HUES64 (cell line): ENCODE results near the gene MICAL2.

Experiments
- H3K27ac ChIP-seq: 2 replicates; pipeline ENCODE4 v1.7.0; 2013; ENCODE audit warnings: low read depth, low read length, inconsistent platforms
- H3K27me3 ChIP-seq: 2 replicates; pipeline ENCODE4 v1.6.1; 2013; ENCODE audit warnings: mild to moderate bottlenecking, low read length; ENCODE audit not compliant: insufficient read depth
- H3K36me3 ChIP-seq: 2 replicates; pipeline ENCODE4 v1.6.1; 2013; ENCODE audit warnings: mild to moderate bottlenecking, low read length; ENCODE audit not compliant: insufficient read depth
- H3K4me1 ChIP-seq: 2 replicates; pipeline ENCODE4 v1.6.1; 2013; ENCODE audit warnings: mild to moderate bottlenecking, low read length, moderate library complexity; ENCODE audit not compliant: insufficient read depth
- H3K4me3 ChIP-seq: 2 replicates; pipeline ENCODE4 v1.5.1; 2013; ENCODE audit warnings: mild to moderate bottlenecking, low read length, moderate library complexity
- H3K9ac ChIP-seq: 2 replicates; pipeline ENCODE4 v1.6.1; 2013; ENCODE audit warnings: mild to moderate bottlenecking, low read depth, low read length
- H3K9me3 ChIP-seq: 2 replicates; pipeline ENCODE4 v1.6.1; 2013; ENCODE audit warnings: low read depth, low read length; ENCODE audit not compliant: insufficient read depth
- WGBS: fragments of 150-250, 120-280 bp; methylation state at CpG from one replicate; pipeline ENCODE4 v1.1.7; 2013; ENCODE audit warnings: missing lambda C conversion rate; 5-methylcytosine and 5-hydroxymethylcytosine counted together

Gene MICAL2

GRCh38 chr11:12189543-12190235 lies 79.3 kb downstream of the MICAL2 start:
- 94% methylated on average over 8 of the region's 8 CpGs for WGBS
- Histone ChIP-seq H3K4me1 (0 out of 2 replicates have a peak, but pooled peaks cover 6% of the 10 kb centered on the region), H3K4me3 (no peak overlapping the region), H3K27ac (no peak overlapping the region), H3K9ac (no peak overlapping the region), H3K36me3 (no peaks in the 10 kb centered on the region), H3K9me3 (no peaks in the 10 kb centered on the region), H3K27me3 (no peaks in the 10 kb centered on the region)

DNA sequence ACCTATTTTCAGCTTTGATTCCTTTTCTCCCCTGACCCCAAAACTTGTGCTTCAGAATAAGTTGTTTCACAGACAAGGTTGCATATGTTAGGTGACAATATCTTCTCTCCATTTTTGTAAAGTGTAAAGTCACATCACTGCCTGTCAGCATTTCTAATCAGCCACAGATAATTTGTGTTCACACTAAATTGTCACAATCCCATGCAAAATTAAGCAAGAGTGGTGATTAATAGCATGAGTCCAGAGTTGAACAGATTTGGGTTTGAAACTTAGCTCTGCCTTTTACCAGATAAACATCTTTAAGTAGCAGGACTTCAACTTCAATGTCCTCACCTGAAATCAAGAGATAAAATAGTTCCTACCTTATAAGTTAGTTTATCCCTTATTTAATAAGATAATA lies 80.1 kb downstream of the MICAL2 start:
- H3K27ac ChIP-seq = no peak overlapping the region
- no peaks in the 10 kb centered on the region for H3K27me3 ChIP-seq
- no peak overlapping the region for H3K9ac ChIP-seq
- no peaks in the 10 kb centered on the region for H3K36me3 ChIP-seq
- H3K4me3 ChIP-seq = no peak overlapping the region
- H3K4me1 ChIP-seq = 0 out of 2 replicates have a peak, but pooled peaks cover 6% of the 10 kb centered on the region
- no peaks in the 10 kb centered on the region for H3K9me3 ChIP-seq

DNA sequence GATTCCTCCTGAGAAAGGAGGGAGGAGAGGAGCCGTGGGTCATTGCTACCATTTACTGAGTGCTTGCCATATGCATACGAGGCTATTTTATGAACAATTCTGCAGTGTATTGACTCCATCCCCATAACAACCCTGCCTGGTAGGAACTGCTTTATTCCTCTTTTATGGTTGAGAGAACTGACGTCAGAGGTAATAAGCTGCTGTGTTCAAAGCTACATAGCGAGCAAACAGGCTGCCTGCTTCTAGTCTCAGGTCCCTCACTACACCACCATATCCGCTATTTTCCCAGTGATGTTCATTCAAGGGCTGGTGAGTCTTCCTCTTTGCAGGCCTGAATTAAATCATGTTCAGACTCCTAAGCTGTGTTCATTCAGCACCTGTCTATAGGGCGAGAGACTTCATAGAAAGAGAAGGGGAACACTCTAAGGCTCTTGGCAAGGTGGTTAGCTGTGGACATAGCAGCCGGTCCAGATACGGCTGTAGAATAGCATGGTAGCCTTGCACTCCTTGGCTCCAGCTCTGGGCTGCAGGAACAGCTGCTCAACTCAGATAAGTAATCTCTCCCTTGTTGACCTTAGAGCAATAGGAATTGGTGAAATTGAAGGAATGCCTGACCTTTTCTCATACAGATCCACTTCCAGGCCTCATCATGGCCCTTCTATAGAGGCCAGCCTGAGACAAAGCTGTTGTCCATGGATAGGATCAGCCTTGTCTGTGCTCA lies 82.6 kb downstream of the MICAL2 start:
- 93% methylated on average over 8 of the region's 8 CpGs for WGBS
- Histone ChIP-seq H3K9ac (no peak overlapping the region), H3K27me3 (no peaks in the 10 kb centered on the region), H3K4me3 (no peak overlapping the region), H3K27ac (no peak overlapping the region), H3K36me3 (no peaks in the 10 kb centered on the region), H3K4me1 (no peaks in the 10 kb centered on the region), H3K9me3 (no peaks in the 10 kb centered on the region)

- Histone ChIP-seq H3K36me3 (no peaks in the 10 kb centered on the region), H3K4me1 (no peaks in the 10 kb centered on the region), H3K27ac (no peak overlapping the region), H3K9me3 (no peaks in the 10 kb centered on the region), H3K9ac (no peak overlapping the region), H3K27me3 (no peaks in the 10 kb centered on the region), H3K4me3 (no peak overlapping the region)
- 89% methylated on average over 3 of the region's 3 CpGs for WGBS
Observed at GRCh38 chr11:12193515-12194336, 83.3 kb downstream of the MICAL2 start.

DNA sequence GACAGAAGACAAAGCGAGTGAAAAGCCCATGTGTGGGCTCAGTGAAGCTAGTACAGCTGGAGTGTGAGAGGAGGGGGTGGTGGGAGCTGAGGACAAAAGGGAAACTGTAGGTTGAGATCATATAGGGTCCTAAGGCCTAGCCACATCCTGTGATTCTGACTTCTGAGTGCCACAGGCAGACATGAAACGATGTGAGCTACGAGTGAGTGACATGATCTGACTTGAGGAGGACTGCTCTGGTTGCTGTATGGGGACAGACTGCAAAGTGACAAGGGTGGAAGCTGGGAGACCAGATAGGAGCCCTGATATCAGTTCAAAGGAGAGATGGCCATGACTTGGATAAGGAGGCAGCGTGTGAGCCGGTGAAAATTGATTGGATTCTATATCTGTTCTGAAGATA lies 85.4 kb downstream of the MICAL2 start:
- H3K27me3 ChIP-seq = no peaks in the 10 kb centered on the region
- no peaks in the 10 kb centered on the region for H3K4me1 ChIP-seq
- 87% methylated on average over 5 of the region's 5 CpGs for WGBS
- no peaks in the 10 kb centered on the region for H3K36me3 ChIP-seq
- no peak overlapping the region for H3K9ac ChIP-seq
- H3K4me3 ChIP-seq = no peak overlapping the region
- H3K27ac ChIP-seq = no peak overlapping the region
- no peaks in the 10 kb centered on the region for H3K9me3 ChIP-seq

DNA sequence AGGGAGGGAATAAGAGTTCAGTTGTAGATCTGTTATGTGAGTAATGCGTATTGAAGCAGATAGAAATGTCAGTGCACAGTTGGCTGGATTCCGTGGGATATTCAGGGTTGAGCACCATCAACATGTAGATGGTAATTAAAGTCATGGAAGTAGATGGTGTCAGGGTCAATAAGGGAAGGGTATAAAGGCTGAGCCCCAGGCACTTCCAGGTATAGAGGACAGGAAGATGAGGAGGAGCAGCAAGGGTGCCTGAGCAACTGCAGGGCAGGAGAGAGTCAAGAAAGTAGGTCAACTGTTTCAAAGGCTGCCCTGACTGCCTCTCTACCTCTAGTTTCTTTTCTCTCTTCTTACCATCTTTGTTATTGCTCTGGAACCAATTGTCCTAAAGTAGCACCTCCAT lies 85.9 kb downstream of the MICAL2 start:
- Histone ChIP-seq H3K4me3 (no peak overlapping the region), H3K27me3 (no peaks in the 10 kb centered on the region), H3K9me3 (no peaks in the 10 kb centered on the region), H3K9ac (no peak overlapping the region), H3K27ac (no peak overlapping the region), H3K4me1 (no peaks in the 10 kb centered on the region), H3K36me3 (no peaks in the 10 kb centered on the region)
- WGBS = 93% methylated on average over 2 of the region's 2 CpGs

DNA sequence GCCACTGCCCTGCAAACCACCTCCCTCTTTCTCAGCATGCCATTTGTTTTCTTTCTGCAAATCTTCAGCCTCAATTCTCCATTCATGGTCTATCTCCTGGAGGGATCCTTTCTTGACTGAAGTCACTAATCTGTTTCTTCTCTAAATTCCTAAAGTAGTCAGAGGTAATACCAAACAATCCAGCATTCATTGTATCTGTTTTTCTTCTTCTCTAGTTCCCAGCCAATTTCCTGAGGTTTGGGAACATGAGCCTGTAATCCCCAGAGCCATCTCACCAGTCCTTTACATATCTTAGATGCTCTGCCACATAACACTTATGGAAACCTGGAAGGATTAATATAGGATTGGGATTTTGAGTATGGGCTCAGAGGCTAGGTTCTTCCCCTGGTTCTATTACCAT lies 86.5 kb downstream of the MICAL2 start:
- Histone ChIP-seq H3K27ac (no peak overlapping the region), H3K9ac (no peak overlapping the region), H3K36me3 (no peaks in the 10 kb centered on the region), H3K9me3 (no peaks in the 10 kb centered on the region), H3K27me3 (no peaks in the 10 kb centered on the region), H3K4me3 (no peak overlapping the region), H3K4me1 (no peaks in the 10 kb centered on the region)

DNA sequence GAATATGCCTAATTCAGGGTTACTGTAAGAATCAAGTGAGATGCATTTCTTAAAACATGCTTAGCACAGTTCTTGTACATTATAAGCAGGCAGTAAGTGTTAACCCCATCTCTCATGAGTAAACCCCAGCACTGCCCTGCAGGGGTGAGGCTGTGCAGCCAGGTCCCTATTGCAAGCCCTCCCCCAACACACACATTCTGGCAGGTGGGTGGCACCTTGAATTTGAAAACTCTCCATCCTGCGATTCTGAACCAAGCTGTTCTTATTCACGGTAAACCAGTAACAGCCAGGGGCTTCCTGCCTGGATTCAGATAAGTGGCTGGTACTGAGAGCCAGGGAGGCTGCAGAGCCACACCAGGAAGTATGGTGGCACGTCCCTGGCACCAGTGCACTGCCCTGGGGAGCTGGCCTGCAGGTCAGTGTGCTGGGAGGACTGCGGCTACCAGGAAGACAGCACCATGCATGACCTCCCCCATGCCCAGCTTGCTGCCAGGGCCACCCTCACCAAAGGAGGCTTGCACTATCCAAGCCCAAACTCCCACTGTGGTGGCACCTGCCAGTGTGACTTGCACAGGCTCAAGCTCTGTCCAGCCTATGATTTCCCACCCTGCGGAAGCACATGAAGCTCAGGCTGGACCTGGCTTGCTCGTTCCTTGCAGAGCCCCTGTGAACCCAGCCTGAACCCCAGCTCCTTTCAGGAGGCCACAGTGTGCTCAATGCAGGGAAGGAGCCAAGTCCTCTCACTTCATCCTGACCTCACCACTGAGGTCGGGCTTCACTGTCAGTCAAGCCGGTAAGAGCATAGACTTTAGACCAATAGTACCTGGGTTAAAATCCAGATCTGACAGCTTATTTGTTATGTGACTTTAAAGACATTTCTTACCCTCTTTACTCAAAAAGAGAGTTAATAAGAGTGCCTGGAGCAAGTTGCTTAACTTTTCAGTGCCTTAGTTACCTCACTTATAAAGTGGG lies 88.1 kb downstream of the MICAL2 start:
- H3K36me3 ChIP-seq = no peaks in the 10 kb centered on the region
- 0 out of 2 replicates have a peak, but pooled peaks cover 2% of the 10 kb centered on the region for H3K9me3 ChIP-seq
- WGBS = 91% methylated on average over 8 of the region's 8 CpGs
- no peak overlapping the region for H3K9ac ChIP-seq
- H3K27ac ChIP-seq = no peak overlapping the region
- H3K27me3 ChIP-seq = no peaks in the 10 kb centered on the region
- no peak overlapping the region for H3K4me3 ChIP-seq
- H3K4me1 ChIP-seq = no peaks in the 10 kb centered on the region

DNA sequence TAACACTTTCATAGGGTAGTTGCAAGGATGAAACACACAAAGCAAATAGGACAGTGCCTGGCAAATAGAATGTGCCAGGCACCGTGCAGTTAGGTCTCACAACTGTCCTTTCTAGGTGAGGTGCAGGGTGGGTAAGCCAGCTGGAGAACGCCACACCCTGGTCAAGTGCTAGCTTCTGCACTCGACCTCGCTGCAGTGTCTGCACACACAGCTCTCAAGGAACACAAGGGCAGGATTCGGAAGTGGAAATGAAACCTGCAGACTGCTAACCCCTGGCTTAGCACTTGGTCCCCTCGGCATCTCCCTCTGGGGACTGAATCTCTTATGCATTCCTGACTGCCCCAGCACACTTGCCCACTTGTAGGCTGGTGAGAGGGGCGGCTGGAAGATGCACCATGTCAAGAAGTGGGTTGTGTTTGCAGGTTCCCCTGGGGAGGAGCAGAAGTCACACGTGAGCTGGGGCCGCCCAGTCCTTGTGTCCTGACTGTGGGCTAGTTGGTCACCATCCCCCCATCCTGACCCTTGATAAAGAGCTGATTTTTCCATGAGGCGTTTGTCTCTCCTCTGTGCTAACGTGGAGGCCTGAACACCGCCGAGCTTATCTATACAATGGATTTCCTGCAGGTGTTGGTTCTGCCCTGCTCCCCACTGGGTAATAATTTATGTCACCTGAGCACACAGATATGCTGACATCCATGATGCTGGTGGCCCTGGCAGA lies 89.0 kb downstream of the MICAL2 start:
- no peaks in the 10 kb centered on the region for H3K4me1 ChIP-seq
- 0 out of 2 replicates have a peak, but pooled peaks cover 2% of the 10 kb centered on the region for H3K9me3 ChIP-seq
- no peaks in the 10 kb centered on the region for H3K36me3 ChIP-seq
- H3K27ac ChIP-seq = no peak overlapping the region
- WGBS = 84% methylated on average over 13 of the region's 13 CpGs
- no peaks in the 10 kb centered on the region for H3K27me3 ChIP-seq
- H3K4me3 ChIP-seq = no peak overlapping the region
- no peak overlapping the region for H3K9ac ChIP-seq
